ENCODE measurements around the gene CGN.

CGN gene

GRCh38 chr1:151546011-151546925, 35.1 kb downstream of the CGN start:
- Histone ChIP-seq H3K4me1 (ENCODE audit: control insufficient read depth, insufficient read depth, low read length) (peaks cover 23% of the 10 kb centered on the region), H3K27ac (ENCODE audit: low read length) (peak overlapping the region; percentile 31)

GRCh38 chr1:151547119-151547899, 36.1 kb downstream of the CGN start:
- Histone ChIP-seq H3K9me3 (ENCODE audit: control insufficient read depth in 2 of 2, low read length in 2 of 2) (no peaks in the 10 kb centered on the region), H3K4me1 (ENCODE audit: control insufficient read depth, insufficient read depth, low read length) (peaks cover 17% of the 10 kb centered on the region), H3K4me3 (ENCODE audit: low read length in 2 of 2) (no peak overlapping the region), H3K27me3 (ENCODE audit: control insufficient read depth in 1 of 2, insufficient read depth in 2 of 2, low read length in 2 of 2) (no peaks in the 10 kb centered on the region), H3K36me3 (ENCODE audit: control insufficient read depth in 2 of 2, insufficient read depth in 2 of 2, low read length in 2 of 2) (no peaks in the 10 kb centered on the region), H3K9ac (ENCODE audit: low read length in 2 of 2) (no peak overlapping the region), H3K27ac (ENCODE audit: low read length) (peak overlapping the region; percentile 31)

More at GRCh38 chr1:151546011-151546925, 35.1 kb downstream of the CGN start:
- no peaks in the 10 kb centered on the region for H3K9me3 ChIP-seq (ENCODE audit: control insufficient read depth in 2 of 2, low read length in 2 of 2)
- H3K4me3 ChIP-seq (ENCODE audit: low read length in 2 of 2) = no peak overlapping the region
- H3K27me3 ChIP-seq (ENCODE audit: control insufficient read depth in 1 of 2, insufficient read depth in 2 of 2, low read length in 2 of 2) = no peaks in the 10 kb centered on the region
- no peak overlapping the region for H3K9ac ChIP-seq (ENCODE audit: low read length in 2 of 2)
- no peaks in the 10 kb centered on the region for H3K36me3 ChIP-seq (ENCODE audit: control insufficient read depth in 2 of 2, insufficient read depth in 2 of 2, low read length in 2 of 2)

- Histone ChIP-seq H3K27me3 (ENCODE audit: control insufficient read depth in 1 of 2, insufficient read depth in 2 of 2, low read length in 2 of 2) (no peaks in the 10 kb centered on the region), H3K27ac (ENCODE audit: low read length) (peak overlapping the region; percentile 31), H3K9ac (ENCODE audit: low read length in 2 of 2) (no peak overlapping the region), H3K9me3 (ENCODE audit: control insufficient read depth in 2 of 2, low read length in 2 of 2) (no peaks in the 10 kb centered on the region), H3K4me1 (ENCODE audit: control insufficient read depth, insufficient read depth, low read length) (peaks cover 14% of the 10 kb centered on the region), H3K4me3 (ENCODE audit: low read length in 2 of 2) (no peak overlapping the region), H3K36me3 (ENCODE audit: control insufficient read depth in 2 of 2, insufficient read depth in 2 of 2, low read length in 2 of 2) (no peaks in the 10 kb centered on the region)
Observed at GRCh38 chr1:151547900-151548230, 36.7 kb downstream of the CGN start.

- H3K4me3 ChIP-seq (ENCODE audit: low read length in 2 of 2) = no peak overlapping the region
- H3K27ac ChIP-seq (ENCODE audit: low read length) = no peak overlapping the region
- H3K27me3 ChIP-seq (ENCODE audit: control insufficient read depth in 1 of 2, insufficient read depth in 2 of 2, low read length in 2 of 2) = no peaks in the 10 kb centered on the region
- no peak overlapping the region for H3K9ac ChIP-seq (ENCODE audit: low read length in 2 of 2)
- peaks cover 14% of the 10 kb centered on the region for H3K4me1 ChIP-seq (ENCODE audit: control insufficient read depth, insufficient read depth, low read length)
- no peaks in the 10 kb centered on the region for H3K36me3 ChIP-seq (ENCODE audit: control insufficient read depth in 2 of 2, insufficient read depth in 2 of 2, low read length in 2 of 2)
- no peaks in the 10 kb centered on the region for H3K9me3 ChIP-seq (ENCODE audit: control insufficient read depth in 2 of 2, low read length in 2 of 2)
Observed at GRCh38 chr1:151549199-151549598, 38.0 kb downstream of the CGN start.

- Histone ChIP-seq H3K4me3 (ENCODE audit: low read length in 2 of 2) (no peak overlapping the region), H3K4me1 (ENCODE audit: control insufficient read depth, insufficient read depth, low read length) (peaks cover 2% of the 10 kb centered on the region), H3K9me3 (ENCODE audit: control insufficient read depth in 2 of 2, low read length in 2 of 2) (no peaks in the 10 kb centered on the region), H3K36me3 (ENCODE audit: control insufficient read depth in 2 of 2, insufficient read depth in 2 of 2, low read length in 2 of 2) (no peaks in the 10 kb centered on the region), H3K27me3 (ENCODE audit: control insufficient read depth in 1 of 2, insufficient read depth in 2 of 2, low read length in 2 of 2) (no peaks in the 10 kb centered on the region), H3K27ac (ENCODE audit: low read length) (no peak overlapping the region), H3K9ac (ENCODE audit: low read length in 2 of 2) (no peak overlapping the region)
Observed at GRCh38 chr1:151553659-151554058, 42.5 kb downstream of the CGN start.

GRCh38 chr1:151556052-151556451, 44.9 kb downstream of the CGN start:
- H3K9me3 ChIP-seq (ENCODE audit: control insufficient read depth in 2 of 2, low read length in 2 of 2) = no peaks in the 10 kb centered on the region
- no peaks in the 10 kb centered on the region for H3K27me3 ChIP-seq (ENCODE audit: control insufficient read depth in 1 of 2, insufficient read depth in 2 of 2, low read length in 2 of 2)
- H3K36me3 ChIP-seq (ENCODE audit: control insufficient read depth in 2 of 2, insufficient read depth in 2 of 2, low read length in 2 of 2) = peaks cover 0 to 2% of the 10 kb centered on the region in 2 donors
- no peaks in the 10 kb centered on the region for H3K4me1 ChIP-seq (ENCODE audit: control insufficient read depth, insufficient read depth, low read length)
- no peak overlapping the region for H3K4me3 ChIP-seq (ENCODE audit: low read length in 2 of 2)
- no peak overlapping the region for H3K27ac ChIP-seq (ENCODE audit: low read length)
- no peak overlapping the region for H3K9ac ChIP-seq (ENCODE audit: low read length in 2 of 2)

- peaks cover 16 to 20% of the 10 kb centered on the region in 2 donors for H3K36me3 ChIP-seq (ENCODE audit: control insufficient read depth in 2 of 2, insufficient read depth in 2 of 2, low read length in 2 of 2)
- H3K9ac ChIP-seq (ENCODE audit: low read length in 2 of 2) = no peak overlapping the region
Observed at GRCh38 chr1:151562661-151563060, 51.5 kb downstream of the CGN start.

GRCh38 chr1:151563376-151563775, 52.2 kb downstream of the CGN start:
- no peaks in the 10 kb centered on the region for H3K9me3 ChIP-seq (ENCODE audit: control insufficient read depth in 2 of 2, low read length in 2 of 2)
- no peaks in the 10 kb centered on the region for H3K27me3 ChIP-seq (ENCODE audit: control insufficient read depth in 1 of 2, insufficient read depth in 2 of 2, low read length in 2 of 2)
- no peak overlapping the region for H3K9ac ChIP-seq (ENCODE audit: low read length in 2 of 2)
- no peak overlapping the region for H3K27ac ChIP-seq (ENCODE audit: low read length)
- H3K4me1 ChIP-seq (ENCODE audit: control insufficient read depth, insufficient read depth, low read length) = no peaks in the 10 kb centered on the region
- H3K4me3 ChIP-seq (ENCODE audit: low read length in 2 of 2) = no peak overlapping the region
- H3K36me3 ChIP-seq (ENCODE audit: control insufficient read depth in 2 of 2, insufficient read depth in 2 of 2, low read length in 2 of 2) = peaks cover 16 to 20% of the 10 kb centered on the region in 2 donors

More at GRCh38 chr1:151562661-151563060, 51.5 kb downstream of the CGN start:
- Histone ChIP-seq H3K27me3 (ENCODE audit: control insufficient read depth in 1 of 2, insufficient read depth in 2 of 2, low read length in 2 of 2) (no peaks in the 10 kb centered on the region), H3K4me3 (ENCODE audit: low read length in 2 of 2) (no peak overlapping the region), H3K9me3 (ENCODE audit: control insufficient read depth in 2 of 2, low read length in 2 of 2) (no peaks in the 10 kb centered on the region), H3K27ac (ENCODE audit: low read length) (no peak overlapping the region), H3K4me1 (ENCODE audit: control insufficient read depth, insufficient read depth, low read length) (no peaks in the 10 kb centered on the region)

- H3K9ac ChIP-seq (ENCODE audit: low read length in 2 of 2) = no peak overlapping the region
- H3K36me3 ChIP-seq (ENCODE audit: control insufficient read depth in 2 of 2, insufficient read depth in 2 of 2, low read length in 2 of 2) = peaks cover 20 to 29% of the 10 kb centered on the region in 2 donors
- no peaks in the 10 kb centered on the region for H3K9me3 ChIP-seq (ENCODE audit: control insufficient read depth in 2 of 2, low read length in 2 of 2)
- H3K27ac ChIP-seq (ENCODE audit: low read length) = no peak overlapping the region
- H3K4me3 ChIP-seq (ENCODE audit: low read length in 2 of 2) = no peak overlapping the region
- no peaks in the 10 kb centered on the region for H3K4me1 ChIP-seq (ENCODE audit: control insufficient read depth, insufficient read depth, low read length)
- no peaks in the 10 kb centered on the region for H3K27me3 ChIP-seq (ENCODE audit: control insufficient read depth in 1 of 2, insufficient read depth in 2 of 2, low read length in 2 of 2)
Observed at GRCh38 chr1:151565502-151566189, 54.5 kb downstream of the CGN start.

GRCh38 chr1:151568626-151569088, 57.5 kb downstream of the CGN start:
- H3K27me3 ChIP-seq (ENCODE audit: control insufficient read depth in 1 of 2, insufficient read depth in 2 of 2, low read length in 2 of 2) = no peaks in the 10 kb centered on the region
- no peak overlapping the region for H3K9ac ChIP-seq (ENCODE audit: low read length in 2 of 2)
- H3K4me3 ChIP-seq (ENCODE audit: low read length in 2 of 2) = no peak overlapping the region
- no peaks in the 10 kb centered on the region for H3K4me1 ChIP-seq (ENCODE audit: control insufficient read depth, insufficient read depth, low read length)
- peaks cover 17 to 31% of the 10 kb centered on the region in 2 donors for H3K36me3 ChIP-seq (ENCODE audit: control insufficient read depth in 2 of 2, insufficient read depth in 2 of 2, low read length in 2 of 2)
- no peaks in the 10 kb centered on the region for H3K9me3 ChIP-seq (ENCODE audit: control insufficient read depth in 2 of 2, low read length in 2 of 2)
- H3K27ac ChIP-seq (ENCODE audit: low read length) = no peak overlapping the region

Data from stomach smooth muscle (tissue), 2 donors.